ELR (cell line): ENCODE measurements around the gene FRAS1.
"Not testable (repeated sequence)": the region's sequence is repeated elsewhere in the genome, so short reads cannot be mapped to it uniquely, and the experiment has no call there.

Experiments
- DNase-seq: peaks from one replicate; pipeline ENCODE4 v3.0.0-alpha.2; 2015; ENCODE audit warnings: low read depth

FRAS1 gene

GRCh38 chr4:78057135-78057599 is at the start of gene FRAS1:
FRAS1 (plus strand) TSS chr4:78057323; CDS start chr4:78058010, 687 bp downstream.
- peak; percentile 24 for DNase-seq

- DNase-seq = not testable (repeated sequence)
These were observed 46.1 kb upstream of the FRAS1 start for GRCh38 chr4:78011003-78011402.

GRCh38 chr4:78014889-78015886 is 41.9 kb upstream of the FRAS1 start:
- no peak for DNase-seq

- no peak for DNase-seq
These were observed 38.7 kb upstream of the FRAS1 start for GRCh38 chr4:78018271-78019049.

- DNase-seq = no peak
These were observed 37.7 kb upstream of the FRAS1 start for GRCh38 chr4:78019414-78019813.

GRCh38 chr4:78020677-78021076 is 36.4 kb upstream of the FRAS1 start:
- DNase-seq = no peak

GRCh38 chr4:78022517-78022916 is 34.6 kb upstream of the FRAS1 start:
- peak; percentile 1 for DNase-seq

GRCh38 chr4:78024085-78024484 is 33.0 kb upstream of the FRAS1 start:
- DNase-seq = no peak

GRCh38 chr4:78024576-78025091 is 32.5 kb upstream of the FRAS1 start:
- no peak for DNase-seq

- no peak for DNase-seq
These were observed 25.6 kb upstream of the FRAS1 start for GRCh38 chr4:78031417-78031950.

- no peak for DNase-seq
These were observed 24.7 kb upstream of the FRAS1 start for GRCh38 chr4:78032446-78032845.

- DNase-seq = no peak
These were observed 24.2 kb upstream of the FRAS1 start for GRCh38 chr4:78032929-78033328.

- DNase-seq = no peak
These were observed 23.3 kb upstream of the FRAS1 start for GRCh38 chr4:78033861-78034260.

GRCh38 chr4:78038704-78039103 is 18.4 kb upstream of the FRAS1 start:
- no peak for DNase-seq

- DNase-seq = no peak
These were observed 17.4 kb upstream of the FRAS1 start for GRCh38 chr4:78039678-78040077.

- no peak for DNase-seq
These were observed 16.7 kb upstream of the FRAS1 start for GRCh38 chr4:78040431-78040830.

GRCh38 chr4:78047366-78047765 is 9.8 kb upstream of the FRAS1 start:
- no peak for DNase-seq

GRCh38 chr4:78056265-78057129 is 626 bp upstream of the FRAS1 start:
- DNase-seq = peak; percentile 63

- peak; percentile 43 for DNase-seq
These were observed 752 bp downstream of the FRAS1 start for GRCh38 chr4:78057600-78058550.
